NT2/D1 (cell line): ENCODE results near the gene MACROD1.

Source experiments
- SUZ12 ChIP-seq: IDR thresholded peaks from 2 replicates; pipeline ENCODE4 v1.6.1; 2011; ENCODE audit not compliant: insufficient read length, insufficient read depth; ENCODE audit errors: extremely low read depth
- YY1 ChIP-seq: IDR thresholded peaks from 2 replicates; pipeline ENCODE4 v1.6.1; 2011; ENCODE audit not compliant: insufficient read length, insufficient read depth
- ZNF274 ChIP-seq: IDR thresholded peaks from 2 replicates; pipeline ENCODE4 v1.6.1; 2011; ENCODE audit warnings: mild to moderate bottlenecking, low read depth, low read length

GRCh38 chr11:64161037-64161436 is 4.9 kb downstream of the MACROD1 start:
- TF ChIP-seq ZNF274 = no peak
- TF ChIP-seq SUZ12 = no peak
- no peak for TF ChIP-seq YY1
